Placental epithelial cell (primary cell): ENCODE measurements around the gene UBQLN3. TPM values are rescaled to one million over a fixed set of nuclear protein-coding genes. Genes with fewer than 3 reads are reported as not detected.

ENCODE experiments used
- total RNA-seq: library from RNA; depleted of rRNA; stranded (reverse); fragments of >200 nt; gene quantifications from 2 replicates; pipeline ENCODE4 v1.2.3, GENCODE V29; 2012

The UBQLN3 gene
- under 0.01 TPM in 1 of 2 replicates, not detected in the other for total RNA-seq

DNA sequence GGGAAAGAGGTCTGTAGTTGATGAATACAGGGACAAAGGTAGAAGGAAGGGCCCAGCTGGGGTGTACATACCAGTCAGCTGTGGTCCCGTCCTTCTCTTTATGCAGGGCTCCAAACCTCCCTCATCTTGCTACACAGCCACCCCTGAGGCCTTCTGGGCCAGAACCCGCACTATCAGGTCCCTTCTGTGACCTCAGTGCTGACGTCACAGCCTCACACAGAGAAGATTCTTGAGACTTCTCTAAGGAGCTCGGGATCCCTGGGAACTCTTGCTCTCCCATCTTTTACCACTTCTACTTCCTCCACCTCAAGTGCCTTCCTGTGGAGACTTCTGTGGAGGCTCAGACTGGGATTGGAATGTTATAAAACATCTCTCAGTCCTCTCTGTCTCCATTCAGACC lies at the start of gene UBQLN3:
TSS of gene UBQLN3 (minus strand) at position 155 of the 400 bp plus-strand sequence. CDS start 399 bp downstream, outside the sequence.

DNA sequence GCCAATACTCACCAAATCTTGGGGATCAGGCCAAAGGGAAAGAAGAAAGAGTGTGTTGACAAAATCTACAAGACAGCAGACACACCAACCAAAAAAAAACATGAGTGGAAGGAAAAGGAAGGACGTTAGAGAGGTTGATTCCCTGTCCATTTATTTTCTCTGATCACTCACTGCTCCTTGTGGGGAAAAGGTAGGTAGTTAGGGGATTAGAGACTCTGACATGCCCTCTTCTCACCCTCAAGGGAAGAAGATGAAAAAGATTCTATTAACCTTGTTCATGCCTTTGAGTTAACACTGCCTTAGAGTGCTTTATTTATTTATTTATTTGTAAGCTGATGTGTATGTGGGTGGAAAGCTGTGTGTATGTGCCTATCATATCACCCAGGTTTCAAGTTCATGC lies 38.7 kb upstream of the UBQLN3 start, which contains the start of gene OR52H1:
TSS of gene OR52H1 (minus strand) at position 101 of the 400 bp plus-strand sequence. CDS start 3,035 bp downstream, outside the sequence.

DNA sequence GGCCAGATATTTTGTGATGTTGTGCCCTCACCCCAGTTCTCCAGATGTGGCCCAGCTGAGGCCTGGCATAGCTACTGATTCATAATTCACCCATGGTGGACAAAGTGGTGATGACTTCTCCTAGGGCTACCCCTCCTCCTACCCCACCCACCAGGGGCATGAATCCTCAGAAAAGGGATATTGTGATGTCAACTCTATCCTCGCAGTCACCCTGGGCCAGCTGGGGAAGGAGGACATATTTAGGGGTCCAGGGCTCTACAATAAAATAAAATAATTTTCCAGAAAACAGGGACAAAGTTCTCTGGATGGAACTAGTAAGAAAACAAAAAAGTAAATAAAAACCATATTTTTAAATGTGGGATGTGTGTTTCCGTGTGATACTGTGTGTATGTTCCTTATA lies 6.8 kb upstream of the UBQLN3 start, which contains the start of gene UBQLNL:
TSS of gene UBQLNL (minus strand) at position 101 of the 400 bp plus-strand sequence. CDS start 258 bp downstream, outside the sequence.

DNA sequence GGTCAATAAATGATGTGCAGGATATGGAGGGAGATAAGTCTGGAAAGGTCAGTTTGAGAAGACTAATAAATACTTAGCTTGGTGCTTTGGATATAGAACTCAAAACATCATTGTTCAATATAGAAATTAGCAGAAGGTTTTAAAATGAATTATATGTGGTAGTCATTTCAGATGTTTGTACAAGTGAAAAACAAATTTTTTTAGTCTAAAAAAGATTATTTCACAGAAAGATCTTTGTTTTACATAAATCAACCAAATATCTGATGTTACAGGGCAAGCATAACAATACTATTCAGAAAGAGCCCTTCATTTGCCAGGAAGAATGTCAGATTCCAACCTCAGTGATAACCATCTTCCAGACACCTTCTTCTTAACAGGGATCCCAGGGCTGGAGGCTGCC lies 21.4 kb downstream of the UBQLN3 start, which contains the start of gene OR52D1:
TSS of gene OR52D1 (plus strand) at position 301 of the 400 bp plus-strand sequence. CDS start at position 323, 22 bp downstream.

Other genes starting within 250 kb of the UBQLN3 start
- 0.39 TPM in 1 of 2 replicates, not detected in the other for gene HBE1, start 240.0 kb downstream of the UBQLN3 start, total RNA-seq
- not detected in 2 replicates for gene OR51B4, start 208.0 kb downstream of the UBQLN3 start, total RNA-seq
- not detected in 2 replicates for gene OR51B2, start 185.7 kb downstream of the UBQLN3 start, total RNA-seq
- 0.22 TPM in 1 of 2 replicates, not detected in the other for gene OR51B5, start 166.4 kb downstream of the UBQLN3 start, total RNA-seq
- not detected in 2 replicates for gene OR51B6, start 158.4 kb downstream of the UBQLN3 start, total RNA-seq
- not detected in 2 replicates for gene OR51M1, start 126.1 kb downstream of the UBQLN3 start, total RNA-seq
- gene OR51Q1, start 87.8 kb downstream of the UBQLN3 start, total RNA-seq: not detected in 2 replicates
- gene OR51I1, start 68.4 kb downstream of the UBQLN3 start, total RNA-seq: not detected in 2 replicates
- gene OR51I2, start 60.6 kb downstream of the UBQLN3 start, total RNA-seq: not detected in 2 replicates
- not detected in 2 replicates for gene OR52D1, start 21.3 kb downstream of the UBQLN3 start, total RNA-seq
- 0.22 and 0.39 TPM in 2 replicates for gene UBQLNL, start 6.7 kb upstream of the UBQLN3 start, total RNA-seq
- gene OR52H1, start 38.6 kb upstream of the UBQLN3 start, total RNA-seq: 0.76 and 0.79 TPM in 2 replicates
- gene OR52B6, start 70.9 kb upstream of the UBQLN3 start, total RNA-seq: not detected in 2 replicates
- 26.7 and 70.5 TPM in 2 replicates for gene TRIM6, start 86.7 kb upstream of the UBQLN3 start, total RNA-seq
- 9.4 and 11.0 TPM in 2 replicates for gene TRIM34, start 115.0 kb upstream of the UBQLN3 start, total RNA-seq
- gene TRIM5, start 175.1 kb upstream of the UBQLN3 start, total RNA-seq: 29.4 and 35.1 TPM in 2 replicates
- 5.9 and 10.8 TPM in 2 replicates for gene TRIM22, start 179.8 kb upstream of the UBQLN3 start, total RNA-seq
- not detected in 2 replicates for gene OR56B1, start 226.5 kb upstream of the UBQLN3 start, total RNA-seq
- 0.39 TPM in 1 of 2 replicates, not detected in the other for gene OR52N4, start 244.3 kb upstream of the UBQLN3 start, total RNA-seq